Measurements from ENCODE around the gene BEND6.

DNA sequence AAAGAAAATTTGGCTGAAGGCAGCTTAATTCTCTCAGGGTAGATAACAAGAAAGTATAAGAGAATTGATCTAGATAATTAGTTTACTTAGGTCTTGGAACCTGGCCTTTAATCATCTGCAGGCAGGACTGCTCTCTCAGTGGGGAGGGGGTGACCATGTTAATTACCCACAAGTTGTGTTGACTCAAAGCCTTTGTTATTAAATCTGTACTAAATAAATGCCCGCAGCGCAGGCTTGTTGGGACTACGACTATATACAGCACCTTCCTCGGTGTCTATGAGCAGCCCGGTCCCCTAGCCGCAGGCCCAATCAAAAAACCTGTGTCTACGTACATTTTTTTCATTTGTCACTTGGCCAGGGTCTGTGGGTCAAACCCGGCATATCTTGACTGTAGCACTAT, 119.5 kb downstream of the BEND6 start:
- TF ChIP-seq GATA2 (IDR thresholded peaks at IDR 0.05; ENCODE audit: low read depth, low read length) (no peak), GATA3 (IDR thresholded peaks at IDR 0.05; ENCODE audit: low read depth, low read length) (no peak)
